ENCODE data around the gene SYNJ2.

The SYNJ2 gene

GRCh38 chr6:158024566-158025297, 43.1 kb downstream of the SYNJ2 start:
- DNase-seq (ENCODE audit: low read depth in 1 of 2, low spot score in 1 of 2) = no peak

GRCh38 chr6:158026054-158026900, 44.6 kb downstream of the SYNJ2 start:
- peak; percentile 59 to 66 for DNase-seq (ENCODE audit: low read depth in 1 of 2, low spot score in 1 of 2)

- no peak for DNase-seq (ENCODE audit: low read depth in 1 of 2, low spot score in 1 of 2)
Measured at GRCh38 chr6:158026901-158027589, 45.4 kb downstream of the SYNJ2 start.

GRCh38 chr6:158027590-158028285, 46.1 kb downstream of the SYNJ2 start:
- DNase-seq (ENCODE audit: low read depth in 1 of 2, low spot score in 1 of 2) = no peak

- no peak for DNase-seq (ENCODE audit: low read depth in 1 of 2, low spot score in 1 of 2)
Measured at GRCh38 chr6:158028421-158028820, 46.8 kb downstream of the SYNJ2 start.

GRCh38 chr6:158028876-158029275, 47.2 kb downstream of the SYNJ2 start:
- no peak for DNase-seq (ENCODE audit: low read depth in 1 of 2, low spot score in 1 of 2)

GRCh38 chr6:158029668-158030230, 48.1 kb downstream of the SYNJ2 start:
- no peak for DNase-seq (ENCODE audit: low read depth in 1 of 2, low spot score in 1 of 2)

- no peak for DNase-seq (ENCODE audit: low read depth in 1 of 2, low spot score in 1 of 2)
Measured at GRCh38 chr6:158030380-158031300, 49.0 kb downstream of the SYNJ2 start.

- peak in 1 of 2 donors; percentile 18 for DNase-seq (ENCODE audit: low read depth in 1 of 2, low spot score in 1 of 2)
Measured at GRCh38 chr6:158031381-158032353, 50.0 kb downstream of the SYNJ2 start.

GRCh38 chr6:158032354-158032733, 50.7 kb downstream of the SYNJ2 start:
- DNase-seq (ENCODE audit: low read depth in 1 of 2, low spot score in 1 of 2) = no peak

- no peak for DNase-seq (ENCODE audit: low read depth in 1 of 2, low spot score in 1 of 2)
Measured at GRCh38 chr6:158033077-158033750, 51.6 kb downstream of the SYNJ2 start.

- no peak for DNase-seq (ENCODE audit: low read depth in 1 of 2, low spot score in 1 of 2)
Measured at GRCh38 chr6:158033751-158034702, 52.4 kb downstream of the SYNJ2 start.

GRCh38 chr6:158036261-158036660, 54.6 kb downstream of the SYNJ2 start:
- no peak for DNase-seq (ENCODE audit: low read depth in 1 of 2, low spot score in 1 of 2)

- DNase-seq (ENCODE audit: low read depth in 1 of 2, low spot score in 1 of 2) = no peak
Measured at GRCh38 chr6:158037021-158037420, 55.4 kb downstream of the SYNJ2 start.

GRCh38 chr6:158037771-158038170, 56.1 kb downstream of the SYNJ2 start:
- no peak for DNase-seq (ENCODE audit: low read depth in 1 of 2, low spot score in 1 of 2)

GRCh38 chr6:158038291-158039177, 56.9 kb downstream of the SYNJ2 start:
- no peak for DNase-seq (ENCODE audit: low read depth in 1 of 2, low spot score in 1 of 2)
